ENCODE data around the gene RPL29. TPM values are rescaled to one million over a fixed set of nuclear protein-coding genes. Genes with fewer than 3 reads are reported as not detected.

RPL29 gene
- total and polyA plus RNA-seq, 2 of the 13 experiments (the other 11 are each of a cell fraction or from before 2014, with no cell fraction given): 1,348 to 2,263 TPM

DNA sequence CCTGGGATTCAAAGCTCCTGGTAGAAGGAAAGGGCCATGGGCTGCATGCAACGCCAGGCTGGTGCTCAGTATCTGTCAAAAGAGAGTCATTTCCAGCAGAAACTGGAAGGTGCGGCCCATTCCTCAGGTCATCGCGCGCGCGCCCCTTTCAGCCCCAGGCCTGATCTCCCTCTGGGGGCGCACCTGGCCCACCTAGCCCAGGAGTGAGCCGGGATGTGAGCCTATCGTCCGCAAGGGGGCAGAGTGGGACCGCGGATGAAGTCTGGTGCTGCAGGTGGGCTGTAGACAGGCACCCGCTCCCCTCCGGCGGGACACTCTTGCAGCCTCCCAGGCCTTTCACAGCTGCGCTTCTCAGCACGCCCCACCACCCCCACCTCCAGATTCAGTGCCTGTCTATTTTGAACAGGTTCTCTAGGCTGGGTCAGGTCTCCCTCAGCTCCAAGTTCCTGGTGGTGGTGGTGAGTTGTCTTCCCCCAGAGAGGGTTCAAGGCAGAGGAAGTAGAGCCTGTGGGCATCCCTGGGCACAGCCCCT is 5.8 kb upstream of the RPL29 start:
- Histone ChIP-seq H3K4me2 (ENCODE audit: low read depth, low read length) (peak overlapping the region; percentile 68), H4K20me1 (ENCODE audit: insufficient read depth, low read length) (no peaks in the 10 kb centered on the region), H3K36me3 (replicated peaks in 1 of 2; ENCODE audit: control insufficient read depth in 1 of 2, insufficient read depth in 2 of 2, low read length in 2 of 2) (no peaks in the 10 kb centered on the region), H3K27ac (ENCODE audit: extremely low read length, insufficient read depth, low read length) (no peak overlapping the region), H3K4me1 (ENCODE audit: insufficient read depth, low read length) (peaks cover 60% of the 10 kb centered on the region), H2AFZ (ENCODE audit: low read length) (no peak overlapping the region), H3K27me3 (ENCODE audit: control insufficient read depth in 1 of 2, insufficient read depth in 2 of 2, low read length in 2 of 2) (peaks cover 0 to 37% of the 10 kb centered on the region in 2 experiments; a peak in 3 of 5 replicates), H3K9ac (ENCODE audit: insufficient read depth, low read depth, low read length) (no peak overlapping the region), H3K9me3 (ENCODE audit: low read length) (no peaks in the 10 kb centered on the region), H3K4me3 (replicated peaks in 1 of 3; ENCODE audit: insufficient read depth in 1 of 3, low read depth in 2 of 3, low read length in 3 of 3) (peak overlapping the region in 1 of 3 experiments; percentile 42; a peak in 1 of 6 replicates), H3K79me2 (ENCODE audit: insufficient read depth, low read length) (no peaks in the 10 kb centered on the region)
- ATAC-seq (peak; percentile 83), DNase-seq (ENCODE audit: low spot score) (peak; percentile 78), FAIRE-seq (peak; percentile 43)
- ChIA-PET POLR2A (interaction anchor here (1.7 kb wide), 1 partner anchor 153 kb away, joined by 4 read pairs; the partner anchor contains the start of gene POC1A), CTCF (ENCODE audit: low intra/inter-chr PET ratio, low total read pairs) (interaction anchor here (0.7 to 9.0 kb wide), 7 partner anchors 51 to 146 kb away, joined by 3 to 110 read pairs (median 6); partner anchors contain the start of genes DUSP7, PARP3 and RRP9)
- 4% methylated on average over 8 of the region's 18 CpGs for WGBS (ENCODE audit: low lambda C conversion rate)
- intact Hi-C loops (cut with micrococcal nuclease; ENCODE audit: unreplicated experiment): loop anchor here (1.0 kb wide), 1 partner anchor 122 kb away; no protein-coding TSS in a partner anchor
- in situ Hi-C loops (cut with HindIII; ENCODE audit: extremely low pct_ligation_motif_present, low pct_unique_long_range_greater_than_20kb): loop anchor here (5.0 kb wide), 2 partner anchors 41 to 141 kb away; no protein-coding TSS in a partner anchor
- no TSS peak for BruUV-seq (replicated peaks)
- TF ChIP-seq, protein P1, sequence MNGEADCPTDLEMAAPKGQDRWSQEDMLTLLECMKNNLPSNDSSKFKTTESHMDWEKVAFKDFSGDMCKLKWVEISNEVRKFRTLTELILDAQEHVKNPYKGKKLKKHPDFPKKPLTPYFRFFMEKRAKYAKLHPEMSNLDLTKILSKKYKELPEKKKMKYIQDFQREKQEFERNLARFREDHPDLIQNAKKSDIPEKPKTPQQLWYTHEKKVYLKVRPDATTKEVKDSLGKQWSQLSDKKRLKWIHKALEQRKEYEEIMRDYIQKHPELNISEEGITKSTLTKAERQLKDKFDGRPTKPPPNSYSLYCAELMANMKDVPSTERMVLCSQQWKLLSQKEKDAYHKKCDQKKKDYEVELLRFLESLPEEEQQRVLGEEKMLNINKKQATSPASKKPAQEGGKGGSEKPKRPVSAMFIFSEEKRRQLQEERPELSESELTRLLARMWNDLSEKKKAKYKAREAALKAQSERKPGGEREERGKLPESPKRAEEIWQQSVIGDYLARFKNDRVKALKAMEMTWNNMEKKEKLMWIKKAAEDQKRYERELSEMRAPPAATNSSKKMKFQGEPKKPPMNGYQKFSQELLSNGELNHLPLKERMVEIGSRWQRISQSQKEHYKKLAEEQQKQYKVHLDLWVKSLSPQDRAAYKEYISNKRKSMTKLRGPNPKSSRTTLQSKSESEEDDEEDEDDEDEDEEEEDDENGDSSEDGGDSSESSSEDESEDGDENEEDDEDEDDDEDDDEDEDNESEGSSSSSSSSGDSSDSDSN (CRISPR knock-in tag; IDR thresholded peaks at IDR 0.05): peak; percentile 36; the same call in 1 of the 2 replicates
- TF ChIP-seq, protein P2, sequence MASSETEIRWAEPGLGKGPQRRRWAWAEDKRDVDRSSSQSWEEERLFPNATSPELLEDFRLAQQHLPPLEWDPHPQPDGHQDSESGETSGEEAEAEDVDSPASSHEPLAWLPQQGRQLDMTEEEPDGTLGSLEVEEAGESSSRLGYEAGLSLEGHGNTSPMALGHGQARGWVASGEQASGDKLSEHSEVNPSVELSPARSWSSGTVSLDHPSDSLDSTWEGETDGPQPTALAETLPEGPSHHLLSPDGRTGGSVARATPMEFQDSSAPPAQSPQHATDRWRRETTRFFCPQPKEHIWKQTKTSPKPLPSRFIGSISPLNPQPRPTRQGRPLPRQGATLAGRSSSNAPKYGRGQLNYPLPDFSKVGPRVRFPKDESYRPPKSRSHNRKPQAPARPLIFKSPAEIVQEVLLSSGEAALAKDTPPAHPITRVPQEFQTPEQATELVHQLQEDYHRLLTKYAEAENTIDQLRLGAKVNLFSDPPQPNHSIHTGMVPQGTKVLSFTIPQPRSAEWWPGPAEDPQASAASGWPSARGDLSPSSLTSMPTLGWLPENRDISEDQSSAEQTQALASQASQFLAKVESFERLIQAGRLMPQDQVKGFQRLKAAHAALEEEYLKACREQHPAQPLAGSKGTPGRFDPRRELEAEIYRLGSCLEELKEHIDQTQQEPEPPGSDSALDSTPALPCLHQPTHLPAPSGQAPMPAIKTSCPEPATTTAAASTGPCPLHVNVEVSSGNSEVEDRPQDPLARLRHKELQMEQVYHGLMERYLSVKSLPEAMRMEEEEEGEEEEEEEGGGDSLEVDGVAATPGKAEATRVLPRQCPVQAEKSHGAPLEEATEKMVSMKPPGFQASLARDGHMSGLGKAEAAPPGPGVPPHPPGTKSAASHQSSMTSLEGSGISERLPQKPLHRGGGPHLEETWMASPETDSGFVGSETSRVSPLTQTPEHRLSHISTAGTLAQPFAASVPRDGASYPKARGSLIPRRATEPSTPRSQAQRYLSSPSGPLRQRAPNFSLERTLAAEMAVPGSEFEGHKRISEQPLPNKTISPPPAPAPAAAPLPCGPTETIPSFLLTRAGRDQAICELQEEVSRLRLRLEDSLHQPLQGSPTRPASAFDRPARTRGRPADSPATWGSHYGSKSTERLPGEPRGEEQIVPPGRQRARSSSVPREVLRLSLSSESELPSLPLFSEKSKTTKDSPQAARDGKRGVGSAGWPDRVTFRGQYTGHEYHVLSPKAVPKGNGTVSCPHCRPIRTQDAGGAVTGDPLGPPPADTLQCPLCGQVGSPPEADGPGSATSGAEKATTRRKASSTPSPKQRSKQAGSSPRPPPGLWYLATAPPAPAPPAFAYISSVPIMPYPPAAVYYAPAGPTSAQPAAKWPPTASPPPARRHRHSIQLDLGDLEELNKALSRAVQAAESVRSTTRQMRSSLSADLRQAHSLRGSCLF (CRISPR knock-in tag; IDR thresholded peaks at IDR 0.05; ENCODE audit: borderline replicate concordance): no peak
- no peak for TF ChIP-seq STAT5B (CRISPR knock-in tag; IDR thresholded peaks at IDR 0.05)
- peak; percentile 56; the same call in 1 of the 2 replicates for TF ChIP-seq SP4 (CRISPR knock-in tag; IDR thresholded peaks at IDR 0.05)
- TF ChIP-seq, protein P3, sequence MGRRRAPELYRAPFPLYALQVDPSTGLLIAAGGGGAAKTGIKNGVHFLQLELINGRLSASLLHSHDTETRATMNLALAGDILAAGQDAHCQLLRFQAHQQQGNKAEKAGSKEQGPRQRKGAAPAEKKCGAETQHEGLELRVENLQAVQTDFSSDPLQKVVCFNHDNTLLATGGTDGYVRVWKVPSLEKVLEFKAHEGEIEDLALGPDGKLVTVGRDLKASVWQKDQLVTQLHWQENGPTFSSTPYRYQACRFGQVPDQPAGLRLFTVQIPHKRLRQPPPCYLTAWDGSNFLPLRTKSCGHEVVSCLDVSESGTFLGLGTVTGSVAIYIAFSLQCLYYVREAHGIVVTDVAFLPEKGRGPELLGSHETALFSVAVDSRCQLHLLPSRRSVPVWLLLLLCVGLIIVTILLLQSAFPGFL (CRISPR knock-in tag; IDR thresholded peaks at IDR 0.05): no peak
- TF ChIP-seq KDM5B (CRISPR knock-in tag; IDR thresholded peaks at IDR 0.05; ENCODE audit: borderline replicate concordance): peak; percentile 39; the same call in 1 of the 2 replicates
- no peak for TF ChIP-seq AKAP8 (CRISPR knock-in tag; IDR thresholded peaks at IDR 0.05)
- no peak for TF ChIP-seq HNRNPUL1 (IDR thresholded peaks at IDR 0.05; ENCODE audit: low read depth, low read length)
- TF ChIP-seq ZNF333 (CRISPR knock-in tag; IDR thresholded peaks at IDR 0.05; ENCODE audit: borderline replicate concordance): no peak
- TF ChIP-seq SNAI1 (CRISPR knock-in tag; IDR thresholded peaks at IDR 0.05; ENCODE audit: borderline replicate concordance): no peak
- TF ChIP-seq ZSCAN12 (CRISPR knock-in tag; IDR thresholded peaks at IDR 0.05): no peak
- no peak for TF ChIP-seq ZNF564 (CRISPR knock-in tag; IDR thresholded peaks at IDR 0.05)
- peak; percentile 69 for TF ChIP-seq GATAD1 (CRISPR knock-in tag; IDR thresholded peaks at IDR 0.05)
- TF ChIP-seq SIN3B (IDR thresholded peaks at IDR 0.05; ENCODE audit: low read length): no peak
- TF ChIP-seq, protein P4, sequence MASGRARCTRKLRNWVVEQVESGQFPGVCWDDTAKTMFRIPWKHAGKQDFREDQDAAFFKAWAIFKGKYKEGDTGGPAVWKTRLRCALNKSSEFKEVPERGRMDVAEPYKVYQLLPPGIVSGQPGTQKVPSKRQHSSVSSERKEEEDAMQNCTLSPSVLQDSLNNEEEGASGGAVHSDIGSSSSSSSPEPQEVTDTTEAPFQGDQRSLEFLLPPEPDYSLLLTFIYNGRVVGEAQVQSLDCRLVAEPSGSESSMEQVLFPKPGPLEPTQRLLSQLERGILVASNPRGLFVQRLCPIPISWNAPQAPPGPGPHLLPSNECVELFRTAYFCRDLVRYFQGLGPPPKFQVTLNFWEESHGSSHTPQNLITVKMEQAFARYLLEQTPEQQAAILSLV (CRISPR knock-in tag; IDR thresholded peaks at IDR 0.05; ENCODE audit: borderline replicate concordance): no peak; the same call in 1 of the 2 replicates

Data from HepG2 (cell line).